Measurements from ENCODE around the gene OR5AU1. TPM values are rescaled to one million over a fixed set of nuclear protein-coding genes. Genes with fewer than 3 reads are reported as not detected.

OR5AU1 gene
- polyA plus RNA-seq (ENCODE audit: insufficient read length in 3 of 3), result not detected

DNA sequence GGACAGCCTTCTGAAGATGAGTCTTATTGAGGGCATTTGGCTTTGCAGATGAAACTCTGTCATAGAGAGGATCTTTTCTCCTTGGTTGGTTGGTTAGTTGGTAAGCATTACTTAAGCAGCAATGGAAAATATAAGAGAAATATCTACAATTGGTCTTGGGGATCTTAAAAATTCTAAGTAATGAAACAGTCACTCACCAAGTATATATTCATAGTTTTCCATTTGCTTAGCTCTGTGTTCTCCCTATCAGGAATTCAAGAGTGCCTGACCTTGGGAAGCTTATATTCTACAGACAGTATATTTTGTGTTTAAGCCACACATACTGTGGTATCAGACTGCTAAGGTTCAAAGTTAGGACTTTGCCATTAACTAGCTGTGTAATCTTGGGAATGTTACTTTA, at the start of gene OR5AU1:
OR5AU1 (minus strand) TSS at position 101 of the 400 bp plus-strand sequence. CDS start 191 bp downstream, outside the sequence.
- no peak for DNase-seq (ENCODE audit: low read depth in 3 of 3, low spot score in 2 of 3)

DNA sequence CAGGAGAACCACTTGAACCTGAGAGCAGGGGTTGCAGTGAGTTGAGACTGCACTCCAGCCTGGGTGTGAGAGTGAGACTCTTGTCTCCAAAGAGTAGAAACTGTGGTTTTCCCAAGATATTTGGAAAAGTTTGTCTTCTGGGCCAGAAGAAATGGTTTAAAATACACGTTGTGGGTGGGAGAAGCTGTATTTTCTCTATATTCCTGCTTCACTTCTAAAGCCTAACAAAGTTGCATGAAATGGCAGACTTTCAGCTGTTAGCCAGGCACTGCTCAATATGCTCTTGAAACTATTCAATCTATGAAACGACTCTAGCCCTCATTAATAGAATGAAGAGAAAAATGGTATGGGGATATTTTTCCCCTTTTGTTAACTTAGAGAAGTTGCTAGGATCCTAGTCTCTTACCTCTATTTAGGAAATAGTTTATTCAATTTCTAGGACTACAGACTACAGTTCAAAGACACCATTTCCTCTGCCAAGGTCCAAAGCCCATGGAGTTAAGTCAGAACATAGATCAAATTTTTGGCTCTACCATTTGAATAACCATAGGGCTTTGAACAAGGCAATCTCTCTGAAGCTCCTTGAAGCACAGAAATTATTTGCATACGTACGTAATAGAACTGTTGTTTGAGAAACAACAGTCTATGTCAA, 49.3 kb upstream of the OR5AU1 start:
- no peak for DNase-seq (ENCODE audit: low read depth in 3 of 3, low spot score in 2 of 3)

DNA sequence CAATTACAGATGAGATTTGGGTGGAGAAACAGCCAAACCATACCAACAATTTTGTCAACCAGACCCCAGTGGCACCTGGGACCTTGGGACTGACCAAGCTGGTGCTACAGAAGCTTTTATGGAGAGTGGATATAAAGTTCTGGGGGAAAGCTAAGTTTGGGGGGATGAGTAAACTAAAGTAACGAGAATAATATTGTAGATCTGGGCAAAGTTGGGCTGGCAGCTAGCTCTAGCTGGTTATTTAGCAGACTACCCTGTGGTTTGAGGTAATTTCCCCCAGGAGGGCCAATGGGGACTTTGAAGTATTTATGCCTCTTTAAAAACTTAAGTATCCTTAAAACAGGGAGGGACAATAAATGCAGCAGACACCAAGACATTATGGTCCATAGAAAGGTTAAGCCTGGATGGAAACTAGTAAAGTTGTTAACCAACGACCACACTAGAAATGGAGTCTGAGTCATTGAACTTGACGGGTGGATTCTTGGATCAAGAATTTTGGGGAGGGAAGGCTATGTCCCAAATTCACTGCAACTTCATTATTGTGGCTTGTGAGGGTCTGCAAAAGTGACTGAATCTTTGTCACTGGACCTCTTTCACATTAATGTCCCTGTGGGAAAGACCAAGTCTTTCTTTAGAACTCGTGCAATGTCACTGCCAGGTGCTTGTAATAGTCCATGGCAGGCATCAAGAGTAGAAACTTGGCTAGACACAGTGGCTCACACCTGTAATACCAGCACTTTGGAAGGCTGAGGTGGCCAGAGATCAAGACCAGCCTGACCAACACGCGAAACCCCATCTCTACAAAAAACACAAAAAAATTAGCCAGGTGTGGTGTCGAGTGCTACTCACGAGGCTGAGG, 48.5 kb upstream of the OR5AU1 start:
- DNase-seq (ENCODE audit: low read depth in 3 of 3, low spot score in 2 of 3), result no peak

DNA sequence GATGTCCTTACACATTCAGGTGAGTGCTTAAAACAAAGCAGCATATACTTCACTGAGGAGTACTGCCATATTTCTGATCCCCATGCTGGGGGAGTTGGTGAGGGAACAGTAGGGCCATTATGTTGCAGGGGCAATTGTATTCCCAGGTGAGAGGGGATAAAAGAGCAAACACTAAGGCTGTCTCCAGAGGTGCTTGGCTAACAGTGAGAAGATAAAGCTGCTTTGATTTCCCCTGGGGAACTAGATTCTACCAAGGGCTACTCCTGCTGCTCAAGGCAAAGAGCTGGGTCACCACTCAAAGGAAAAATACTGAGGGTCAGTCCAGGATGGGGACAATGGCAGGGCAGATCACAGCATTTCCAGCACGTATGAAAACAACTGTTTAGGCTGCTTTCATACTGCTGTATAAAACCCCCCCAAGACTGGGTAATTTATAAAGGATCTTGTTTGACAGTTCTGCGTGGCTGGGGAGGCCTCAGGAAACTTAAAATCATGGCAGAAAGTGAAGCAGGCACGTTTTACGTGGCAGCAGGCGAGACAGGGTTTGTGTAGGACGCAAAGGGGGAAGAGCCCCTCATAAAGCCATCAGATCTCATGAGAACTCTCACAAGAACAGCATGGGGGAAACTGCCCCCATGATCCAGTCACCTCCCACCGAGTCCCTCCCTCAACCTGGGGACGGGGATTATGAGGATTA, 47.8 kb upstream of the OR5AU1 start:
- DNase-seq (ENCODE audit: low read depth in 3 of 3, low spot score in 2 of 3), result no peak

DNA sequence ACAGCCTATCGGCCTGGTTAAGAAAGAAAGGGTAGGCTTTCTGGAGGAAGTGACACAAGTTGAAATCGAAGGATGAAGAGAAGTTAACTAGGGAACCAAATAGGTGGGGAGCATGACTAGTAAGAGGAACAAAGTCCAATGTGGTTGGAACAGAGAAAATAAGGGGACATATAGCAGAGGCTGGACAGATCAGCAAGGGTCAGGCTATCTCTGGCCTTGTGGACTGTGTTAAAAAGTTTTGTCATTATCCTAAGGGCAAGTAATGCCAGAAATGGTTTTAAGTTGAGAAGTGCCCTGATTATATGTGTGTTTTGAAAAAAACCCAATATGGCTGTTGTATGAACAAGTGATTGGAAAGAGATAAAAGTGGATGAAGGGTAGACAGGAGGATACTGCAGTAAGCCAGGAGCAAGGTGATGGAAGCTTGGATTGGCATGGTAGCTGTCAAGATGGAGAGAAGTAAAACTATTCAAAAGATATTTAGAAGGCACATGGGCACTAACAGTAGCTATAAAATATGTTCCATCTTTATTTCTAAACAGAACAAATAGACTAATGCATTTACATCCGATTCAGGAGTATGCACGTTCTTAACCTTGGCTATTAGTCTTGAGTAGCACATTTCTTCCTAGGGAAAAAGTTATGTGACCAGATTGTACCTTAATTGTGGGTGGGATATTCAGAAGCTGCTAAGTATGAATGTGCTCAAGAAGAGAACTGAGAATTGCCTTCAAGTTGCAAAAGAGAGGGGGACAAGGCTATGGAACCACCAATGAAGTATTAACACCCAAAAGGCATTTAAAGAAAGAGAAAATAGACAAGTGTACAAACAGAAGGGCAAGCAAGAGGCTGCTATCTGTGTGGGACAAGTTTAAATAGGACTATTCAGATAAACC, 46.8 kb upstream of the OR5AU1 start:
- no peak for DNase-seq (ENCODE audit: low read depth in 3 of 3, low spot score in 2 of 3)

DNA sequence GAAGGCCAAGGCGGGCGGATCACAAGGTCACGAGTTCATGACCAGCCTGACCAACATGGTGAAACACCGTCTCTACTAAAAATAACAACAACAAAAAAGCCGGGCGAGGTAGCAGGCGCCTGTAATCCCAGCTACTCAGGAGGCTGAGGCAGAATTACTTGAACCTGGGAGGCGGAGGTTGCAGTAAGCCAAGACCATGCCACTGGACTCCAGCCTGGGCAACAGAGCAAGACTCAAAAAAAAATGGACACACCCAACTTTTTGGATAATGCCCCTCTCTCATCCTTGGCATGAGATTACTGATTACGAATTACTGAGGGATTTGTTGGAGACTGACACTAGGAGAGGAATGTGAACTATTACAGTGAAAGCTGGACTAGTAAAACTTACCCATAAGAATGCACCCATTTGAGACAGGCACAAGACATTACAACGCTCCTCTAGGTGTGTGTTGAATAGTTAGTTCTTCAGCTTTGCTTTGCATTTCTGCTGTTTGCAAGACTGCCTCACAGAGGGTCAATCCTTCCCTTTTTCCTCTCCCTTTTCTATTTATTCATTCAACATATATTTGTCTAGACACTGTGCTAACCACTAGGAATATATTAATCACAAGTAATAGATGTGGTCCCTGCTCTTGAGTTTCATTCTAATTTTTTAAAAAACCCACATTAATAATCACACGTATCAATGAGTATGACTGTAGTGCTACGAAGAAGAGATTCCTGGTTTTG, 46.0 kb upstream of the OR5AU1 start:
- no peak for DNase-seq (ENCODE audit: low read depth in 3 of 3, low spot score in 2 of 3)

DNA sequence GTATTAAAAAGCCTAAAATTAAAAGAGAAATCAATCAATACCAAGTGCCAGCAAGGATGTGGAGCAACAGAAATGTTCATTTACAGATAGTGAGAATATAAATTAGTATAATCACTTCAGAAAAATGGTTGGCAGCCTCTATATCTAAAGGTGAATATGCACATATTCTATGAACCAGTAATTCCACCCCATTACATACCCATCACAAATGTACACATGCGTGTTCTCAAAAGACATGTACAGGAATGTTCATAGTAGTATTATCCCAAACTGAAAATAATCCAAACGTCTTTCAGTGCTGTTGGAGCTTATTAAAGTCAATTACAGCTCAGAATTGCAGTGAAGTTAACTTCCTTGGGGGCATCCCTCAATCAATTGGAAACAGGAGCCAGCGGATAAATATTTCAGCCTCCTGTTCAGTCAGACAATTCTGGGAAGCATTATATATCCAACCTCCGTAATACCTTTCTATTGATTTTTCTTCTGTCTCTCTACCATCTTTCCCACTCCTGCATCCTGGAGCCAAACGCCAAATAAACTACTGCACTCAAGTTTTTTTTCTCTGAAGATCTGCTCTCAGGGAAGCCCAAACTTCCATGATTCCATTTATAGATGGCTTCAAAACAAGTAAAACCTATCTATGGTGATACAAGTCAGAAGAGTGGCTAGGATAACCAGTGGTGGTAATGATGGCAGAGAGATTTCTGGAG, 45.0 kb upstream of the OR5AU1 start:
- DNase-seq (ENCODE audit: low read depth in 3 of 3, low spot score in 2 of 3), result no peak

DNA sequence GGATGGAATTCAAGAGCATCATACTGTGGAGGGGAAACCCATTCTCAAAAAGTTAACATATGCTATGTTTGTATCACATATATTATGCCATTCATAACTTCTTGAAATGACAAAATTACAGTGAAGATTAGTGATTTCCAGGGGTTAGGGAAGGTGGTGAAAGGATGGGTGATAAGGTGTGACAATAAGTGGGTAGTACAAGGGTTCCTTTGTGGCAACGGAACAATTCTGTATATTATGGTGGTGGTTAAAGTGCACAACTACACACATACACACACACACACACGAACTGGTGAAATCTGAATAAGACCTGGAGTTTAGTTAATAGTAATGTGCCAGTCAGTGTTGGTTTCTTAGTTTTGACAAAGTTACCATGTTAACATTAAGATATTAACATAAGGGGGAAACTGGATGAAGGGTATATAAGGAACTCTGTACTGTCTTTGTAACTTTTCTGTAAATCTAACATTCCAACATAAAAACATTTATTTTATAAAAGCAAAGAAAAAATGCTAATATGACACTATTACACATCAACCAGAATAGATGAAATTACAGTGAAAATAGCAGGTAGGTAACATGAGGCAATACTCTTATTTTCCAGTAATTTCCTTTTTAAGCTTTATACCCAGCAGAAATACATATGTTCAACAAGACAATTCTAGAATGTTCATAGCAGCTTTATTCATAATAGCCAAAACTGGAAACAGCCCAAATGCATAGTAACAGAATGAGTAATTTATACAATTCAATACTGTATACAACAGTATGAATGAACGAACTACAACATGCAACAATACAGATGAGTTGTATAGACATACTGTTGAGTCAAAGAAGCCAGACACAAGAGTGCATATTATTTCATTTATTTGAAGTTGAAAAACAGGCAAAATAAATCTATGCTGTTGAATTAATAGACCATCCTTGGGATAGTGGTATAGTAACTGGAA, 44.0 kb upstream of the OR5AU1 start:
- no peak for DNase-seq (ENCODE audit: low read depth in 3 of 3, low spot score in 2 of 3)

DNA sequence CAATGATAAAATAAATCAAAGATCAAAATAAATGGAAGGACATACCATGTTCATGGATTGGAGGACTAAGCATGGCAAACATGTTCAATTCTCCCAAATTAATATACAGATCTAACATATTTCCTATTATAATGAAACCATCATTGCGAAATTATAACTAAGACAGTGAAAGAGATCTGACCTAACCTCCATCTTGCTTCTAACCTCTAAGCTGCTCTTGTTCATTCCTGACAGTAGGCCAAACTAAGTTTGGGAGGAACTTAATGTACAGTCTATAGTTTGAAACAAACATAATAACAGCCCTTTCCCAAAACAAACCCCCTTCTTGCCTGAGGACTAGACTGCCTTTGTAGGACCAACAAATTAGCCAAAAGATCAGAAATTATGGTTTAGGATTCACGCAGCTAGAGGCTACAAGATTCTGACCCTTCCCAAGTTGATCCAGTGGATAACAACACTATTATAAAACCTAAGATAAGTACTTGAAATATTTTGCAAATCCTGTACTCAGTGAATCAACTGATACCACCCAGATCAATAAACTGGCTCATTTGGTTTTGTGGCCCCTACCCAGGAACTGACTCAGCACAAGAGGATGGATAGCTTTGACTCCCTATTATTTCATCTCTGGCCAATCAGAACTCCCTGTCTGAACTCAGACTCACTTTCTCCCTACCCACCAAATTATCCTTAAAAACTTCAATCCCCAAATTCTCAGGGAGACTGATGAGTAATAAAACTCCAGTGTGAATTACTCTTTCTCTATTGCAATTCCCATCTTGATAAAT, 41.7 kb upstream of the OR5AU1 start:
- DNase-seq (ENCODE audit: low read depth in 3 of 3, low spot score in 2 of 3), result no peak

DNA sequence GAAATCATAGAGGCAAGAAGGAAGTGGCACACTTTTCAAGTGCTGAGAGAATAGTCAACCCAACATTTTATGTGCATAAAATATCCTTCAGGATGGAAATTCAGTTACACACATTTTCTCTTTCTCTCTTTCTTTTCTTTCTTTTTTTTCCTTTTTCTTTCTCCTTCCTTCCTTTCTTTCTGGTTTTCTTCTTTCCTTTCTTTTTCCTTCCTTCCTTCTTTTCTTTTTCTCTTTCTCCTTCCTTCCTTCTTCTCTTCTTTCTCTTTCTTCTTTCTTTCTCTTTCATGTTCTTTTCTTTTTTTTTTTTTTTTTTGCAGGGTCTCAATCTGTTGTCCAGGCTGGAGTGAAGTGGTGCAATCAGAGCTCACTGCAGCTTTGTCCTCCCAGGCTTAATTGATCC, 38.7 kb upstream of the OR5AU1 start:
- no peak for DNase-seq (ENCODE audit: low read depth in 3 of 3, low spot score in 2 of 3)

DNA sequence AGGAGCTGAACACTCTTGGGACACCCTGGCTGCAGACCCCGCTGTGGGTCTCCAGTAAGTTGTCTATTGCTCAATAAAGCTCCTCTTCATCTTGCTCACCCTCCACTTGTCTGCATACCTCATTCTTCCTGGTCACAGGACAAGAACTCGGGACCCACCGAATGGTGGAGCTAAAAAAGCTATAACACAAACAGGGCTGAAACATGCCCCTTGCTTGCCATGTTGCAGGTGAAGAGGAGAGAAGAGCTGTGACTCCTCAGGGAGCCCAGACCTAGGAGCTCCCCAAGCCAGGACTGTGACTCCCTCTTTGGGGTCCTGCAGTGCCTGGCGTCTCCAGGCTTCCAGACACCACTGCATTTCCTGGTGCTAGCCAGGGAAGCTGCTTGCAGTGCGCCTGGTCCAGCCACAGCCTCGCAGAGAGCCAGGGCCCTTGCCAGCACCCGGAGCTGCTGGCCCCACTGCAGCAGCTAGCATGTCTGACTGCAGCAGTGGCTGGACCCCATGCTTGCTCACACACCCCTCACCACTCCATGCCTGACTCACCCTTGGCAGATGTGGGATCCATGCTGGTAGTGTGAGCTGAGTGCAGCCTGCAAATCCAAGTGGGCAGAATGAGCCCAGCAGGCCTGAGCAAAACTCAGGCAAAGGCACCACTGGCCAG, 37.1 kb upstream of the OR5AU1 start:
- no peak for DNase-seq (ENCODE audit: low read depth in 3 of 3, low spot score in 2 of 3)

DNA sequence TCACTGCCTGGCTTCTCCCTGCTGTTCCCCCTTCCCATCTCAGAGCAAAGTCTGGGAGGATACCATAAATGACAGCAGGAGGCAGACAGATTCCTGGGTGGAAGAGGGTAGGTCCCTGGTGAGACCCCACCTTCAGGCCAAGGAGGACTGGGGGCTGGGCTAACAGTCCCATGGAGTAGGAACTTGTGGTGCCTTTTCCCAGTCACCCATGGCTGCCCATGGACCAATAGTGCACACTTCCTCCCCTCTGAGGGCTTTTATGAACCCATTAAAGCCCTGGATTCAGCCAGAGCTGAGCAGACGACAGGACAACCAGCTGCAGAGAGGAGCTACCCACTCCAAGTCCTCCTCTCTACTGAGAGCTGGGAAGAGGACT, 36.6 kb upstream of the OR5AU1 start:
- DNase-seq (ENCODE audit: low read depth in 3 of 3, low spot score in 2 of 3), result no peak

DNA sequence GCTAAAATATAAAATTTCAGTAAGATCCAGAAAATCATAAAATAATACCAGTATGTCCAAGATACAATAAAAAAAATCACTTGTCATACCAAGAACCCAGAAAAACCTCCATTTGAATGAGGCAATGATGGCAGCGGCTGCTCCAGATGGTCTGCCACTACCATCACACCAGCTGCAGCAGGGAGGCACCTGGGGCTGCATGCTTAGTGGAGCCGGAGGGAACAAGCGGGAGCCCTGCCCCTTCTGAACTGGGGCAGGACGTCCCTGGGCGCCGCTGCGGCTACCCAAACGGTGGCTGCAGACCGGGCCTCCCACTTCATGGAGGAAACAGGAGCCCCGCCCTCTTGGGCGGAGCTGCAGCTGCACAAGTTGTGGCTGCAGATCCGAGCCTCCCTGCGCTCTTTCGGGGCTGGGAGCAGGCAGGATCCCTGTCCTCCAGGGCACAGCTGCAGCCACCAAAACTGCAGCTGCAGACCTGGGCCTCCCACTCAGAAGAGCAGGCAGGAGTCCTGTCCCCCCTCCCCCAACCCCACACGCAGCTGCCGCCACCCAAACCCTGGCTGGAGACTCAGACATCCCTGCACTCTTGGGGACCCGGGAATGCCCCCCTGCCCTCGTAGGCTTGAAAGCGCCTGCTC, 36.1 kb upstream of the OR5AU1 start:
- peak in 1 of 3 donors; percentile 47 for DNase-seq (ENCODE audit: low read depth in 3 of 3, low spot score in 2 of 3)

DNA sequence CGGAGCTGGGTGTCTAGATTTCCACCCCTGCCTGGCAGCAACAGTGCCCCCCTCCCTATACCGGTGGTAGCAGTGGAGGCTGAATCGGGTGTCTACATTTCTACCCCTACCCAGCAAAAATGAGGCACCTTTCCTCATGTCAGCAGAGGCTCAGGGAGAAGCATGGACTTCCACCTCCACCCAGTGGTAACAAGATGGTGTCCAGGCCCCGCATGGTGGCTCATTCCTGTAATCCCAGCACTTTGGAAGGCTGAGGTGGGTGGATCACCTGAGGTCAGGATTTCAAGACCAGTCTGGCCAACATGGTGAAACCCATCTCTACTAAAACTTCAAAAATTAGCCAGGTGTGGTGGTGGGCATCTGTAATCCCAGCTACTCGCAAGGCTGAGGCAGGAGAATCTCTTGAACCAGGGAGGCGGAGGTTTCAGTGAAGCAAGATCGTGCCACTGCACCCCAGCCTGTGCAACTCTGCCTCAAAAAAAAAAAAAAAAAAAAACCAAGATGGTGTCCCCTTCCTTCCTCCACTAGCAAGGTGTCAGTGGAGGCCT, 35.5 kb upstream of the OR5AU1 start:
- DNase-seq (ENCODE audit: low read depth in 3 of 3, low spot score in 2 of 3), result no peak

DNA sequence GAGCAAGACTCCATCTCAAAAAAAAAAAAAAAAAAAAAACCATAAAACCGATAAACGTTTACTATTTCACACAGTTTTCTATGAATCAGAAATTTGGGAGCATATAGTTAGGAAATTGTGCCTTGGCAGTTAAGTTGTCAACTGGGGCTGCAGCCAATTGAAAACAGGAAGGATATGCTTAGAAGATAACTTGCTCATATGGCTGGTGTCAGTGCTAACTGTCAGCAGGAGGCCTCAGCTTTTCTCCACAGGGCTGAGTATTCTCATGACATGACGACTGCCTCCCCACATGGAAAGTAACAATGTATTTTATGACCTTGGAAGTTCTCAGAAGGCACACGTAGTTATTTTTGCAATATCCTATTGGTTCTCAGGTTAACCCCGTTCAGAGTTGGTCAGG, 29.6 kb upstream of the OR5AU1 start:
- DNase-seq (ENCODE audit: low read depth in 3 of 3, low spot score in 2 of 3), result peak in 1 of 3 donors; percentile 27

DNA sequence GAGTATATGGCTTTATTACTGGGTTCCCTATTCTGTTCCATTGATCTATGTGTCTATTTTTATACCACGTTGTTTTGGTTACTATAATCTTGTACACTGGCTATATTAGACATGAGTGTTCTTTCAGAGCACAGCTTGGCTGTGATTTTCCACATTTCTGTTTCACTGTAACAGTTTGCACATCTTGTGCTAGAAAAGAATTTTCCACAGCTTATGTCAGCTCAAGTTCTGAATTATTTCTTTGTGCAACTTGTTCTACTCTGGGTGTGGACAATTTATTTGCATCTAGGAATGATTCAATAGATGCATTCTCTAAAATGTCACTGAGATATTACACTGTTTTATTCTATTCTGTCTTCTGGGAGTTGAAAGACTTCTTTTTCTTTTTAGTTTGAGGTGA, 28.4 kb upstream of the OR5AU1 start:
- no peak for DNase-seq (ENCODE audit: low read depth in 3 of 3, low spot score in 2 of 3)
